PC-3 (cell line): ENCODE results near the gene SLC35D1. TPM values are rescaled to one million over a fixed set of nuclear protein-coding genes. Genes with fewer than 3 reads are reported as not detected.

Experiments used
- ATAC-seq: fragments of 200-7000 bp; cut with Tn5 transposase; 2 replicates; pipeline ENCODE4 v1.9.1; 2020; ENCODE audit warnings: mild to moderate bottlenecking, moderate library complexity
- BruUV-seq: library from RNA; stranded (reverse); fragments of 400-500 nt; replicated peaks from 2 replicates; lab custom pipeline; 2021; lab: Mats Ljungman, UMichigan
- CTCF ChIA-PET: fragments of 300-600 bp; sonication (Branson Sonifier 250); formaldehyde crosslinking; loops from one replicate; lab custom pipeline; 2022; ENCODE audit warnings: antibody characterized with exemption; lab: Charles Lee
- POLR2A ChIA-PET: fragments of 300-600 bp; sonication (Branson Sonifier 250); formaldehyde crosslinking; loops from one replicate; lab custom pipeline; 2022; ENCODE audit warnings: antibody characterized with exemption; ENCODE audit not compliant: unreplicated experiment; lab: Charles Lee
- DNase-seq: peaks from one replicate; pipeline ENCODE4 v3.0.0-alpha.2; 2015
- H2AFZ ChIP-seq: fragments of 300-600 bp; sonication (generic); 2 replicates; pipeline ENCODE4 v1.6.0; 2016; ENCODE audit warnings: antibody characterized with exemption, low read length
- H3F3A ChIP-seq: fragments of 300-600 bp; sonication (generic); one replicate; pipeline ENCODE4 v1.6.0; 2017; ENCODE audit warnings: antibody characterized with exemption, low read length, control low read depth, mild to moderate bottlenecking; ENCODE audit not compliant: unreplicated experiment
- H3K27ac ChIP-seq: fragments of 300-600 bp; sonication (generic); 2 replicates; pipeline ENCODE4 v1.5.1; 2016; ENCODE audit warnings: mild to moderate bottlenecking, low read length
- H3K27me3 ChIP-seq: fragments of 300-600 bp; sonication (generic); 2 replicates; pipeline ENCODE4 v1.6.1; 2016; ENCODE audit warnings: low read length, mixed read lengths
- H3K36me3 ChIP-seq: fragments of 300-600 bp; sonication (generic); 2 replicates; pipeline ENCODE4 v1.6.1; 2016; ENCODE audit warnings: low read depth, mixed run types, low read length, mixed read lengths
- H3K4me1 ChIP-seq: fragments of 300-600 bp; sonication (generic); 2 replicates; pipeline ENCODE4 v1.5.1; 2016; ENCODE audit warnings: low read length; ENCODE audit not compliant: insufficient read depth
- H3K4me2 ChIP-seq: fragments of 300-600 bp; sonication (generic); 2 replicates; pipeline ENCODE4 v1.6.0; 2016; ENCODE audit warnings: low read length
- H3K4me3 ChIP-seq: fragments of 300-600 bp; sonication (generic); 2 replicates; pipeline ENCODE4 v1.5.1; 2016; ENCODE audit warnings: mild to moderate bottlenecking, low read length, mixed read lengths
- H3K79me2 ChIP-seq: fragments of 300-600 bp; sonication (generic); 2 replicates; pipeline ENCODE4 v1.6.1; 2017; ENCODE audit warnings: low read length, mixed read lengths
- H3K9ac ChIP-seq: fragments of 300-600 bp; sonication (generic); 2 replicates; pipeline ENCODE4 v1.6.0; 2016; ENCODE audit warnings: mild to moderate bottlenecking, low read length
- H3K9me2 ChIP-seq: fragments of 300-600 bp; sonication (generic); replicated peaks from 2 replicates; pipeline ENCODE4 v1.6.1; 2016; ENCODE audit warnings: mixed run types, low read length, mixed read lengths
- H3K9me3 ChIP-seq: fragments of 300-600 bp; sonication (generic); 2 replicates; pipeline ENCODE4 v1.6.1; 2016; ENCODE audit warnings: low read length, mixed read lengths
- H4K20me1 ChIP-seq: fragments of 300-600 bp; sonication (generic); 2 replicates; pipeline ENCODE4 v1.6.1; 2016; ENCODE audit warnings: low read length, mixed read lengths
- EZH2 ChIP-seq: fragments of 300-600 bp; sonication (generic); IDR thresholded peaks from one replicate; pipeline ENCODE4 v1.6.1; 2017; ENCODE audit warnings: antibody characterized with exemption, mild to moderate bottlenecking, low read length; ENCODE audit not compliant: unreplicated experiment
- EZH2phosphoT487 ChIP-seq: fragments of 300-600 bp; sonication (generic); IDR thresholded peaks from 2 replicates; pipeline ENCODE4 v1.6.1; 2018; ENCODE audit warnings: mild to moderate bottlenecking, antibody characterized with exemption, low read length, borderline replicate concordance
- intact Hi-C: fragments of 100-400 bp; cut with micrococcal nuclease; formaldehyde crosslinking; loops from 2 replicates; pipeline ENCODE4 v1.9.0; 2023
- total RNA-seq: library from RNA; depleted of rRNA; stranded (reverse); fragments of >200 nt; gene quantifications from 2 replicates; pipeline ENCODE4 v1.2.3, GENCODE V29; 2014
- TF ChIP-seq, protein P1 (sequence below): fragments of 300-600 bp; sonication (generic); conservative IDR thresholded peaks from 2 replicates; pipeline ENCODE4 v1.5.1; 2017; ENCODE audit warnings: antibody characterized with exemption, low read depth, mild to moderate bottlenecking, low read length

SLC35D1 gene
- total RNA-seq, 1 experiment from 2014 or later: 6.1 TPM

GRCh38 chr1:67100833-67101232 lies 46.9 kb upstream of the SLC35D1 start:
- TF ChIP-seq, protein P1, sequence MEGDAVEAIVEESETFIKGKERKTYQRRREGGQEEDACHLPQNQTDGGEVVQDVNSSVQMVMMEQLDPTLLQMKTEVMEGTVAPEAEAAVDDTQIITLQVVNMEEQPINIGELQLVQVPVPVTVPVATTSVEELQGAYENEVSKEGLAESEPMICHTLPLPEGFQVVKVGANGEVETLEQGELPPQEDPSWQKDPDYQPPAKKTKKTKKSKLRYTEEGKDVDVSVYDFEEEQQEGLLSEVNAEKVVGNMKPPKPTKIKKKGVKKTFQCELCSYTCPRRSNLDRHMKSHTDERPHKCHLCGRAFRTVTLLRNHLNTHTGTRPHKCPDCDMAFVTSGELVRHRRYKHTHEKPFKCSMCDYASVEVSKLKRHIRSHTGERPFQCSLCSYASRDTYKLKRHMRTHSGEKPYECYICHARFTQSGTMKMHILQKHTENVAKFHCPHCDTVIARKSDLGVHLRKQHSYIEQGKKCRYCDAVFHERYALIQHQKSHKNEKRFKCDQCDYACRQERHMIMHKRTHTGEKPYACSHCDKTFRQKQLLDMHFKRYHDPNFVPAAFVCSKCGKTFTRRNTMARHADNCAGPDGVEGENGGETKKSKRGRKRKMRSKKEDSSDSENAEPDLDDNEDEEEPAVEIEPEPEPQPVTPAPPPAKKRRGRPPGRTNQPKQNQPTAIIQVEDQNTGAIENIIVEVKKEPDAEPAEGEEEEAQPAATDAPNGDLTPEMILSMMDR: no peak
- TF ChIP-seq EZH2 (no peak), EZH2phosphoT487 (no peak)
- no peak overlapping the region for H3K4me2 ChIP-seq
- H3K9ac ChIP-seq: no peak overlapping the region
- BruUV-seq: no TSS peak
- no peaks in the 10 kb centered on the region for H3K9me3 ChIP-seq
- H3K4me1 ChIP-seq: no peaks in the 10 kb centered on the region
- no peak overlapping the region for H3K27ac ChIP-seq
- no peaks in the 10 kb centered on the region for H3K79me2 ChIP-seq
- H3K4me3 ChIP-seq: no peak overlapping the region
- ATAC-seq (no peak), DNase-seq (no peak)
- no peak overlapping the region for H2AFZ ChIP-seq
- ChIA-PET CTCF (interaction anchor here (1.0 kb wide), 1 partner anchor 336 kb away, joined by 3 read pairs; no protein-coding TSS in a partner anchor), POLR2A (no interaction called here)
- H3K9me2 ChIP-seq: no peaks in the 10 kb centered on the region
- no peaks in the 10 kb centered on the region for H3F3A ChIP-seq
- no peaks in the 10 kb centered on the region for H3K36me3 ChIP-seq
- peaks cover 26% of the 10 kb centered on the region; the same call in 1 of the 2 replicates for H3K27me3 ChIP-seq
- no peaks in the 10 kb centered on the region for H4K20me1 ChIP-seq
- intact Hi-C loops: no loop called here

DNA sequence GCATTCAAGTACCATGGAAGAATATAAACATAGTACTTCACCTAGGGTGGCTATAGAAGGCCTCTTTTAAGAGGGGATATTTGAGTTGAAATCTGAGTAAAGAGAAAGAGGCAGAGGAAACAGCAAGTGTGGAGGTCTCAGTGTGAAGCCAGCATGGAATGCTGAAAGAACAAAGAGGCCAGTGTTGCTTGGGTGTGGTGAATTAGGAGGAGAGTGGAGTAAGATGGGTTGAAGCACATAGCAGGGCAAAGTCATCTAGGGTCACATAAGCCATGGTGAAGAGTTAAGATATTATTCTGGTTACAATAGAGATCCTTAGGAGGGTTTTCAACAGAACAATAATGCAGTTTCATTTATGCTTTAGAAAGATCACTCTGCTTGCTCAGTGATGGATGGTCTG lies 43.4 kb upstream of the SLC35D1 start:
- CTCF ChIA-PET: no interaction called here
- Histone ChIP-seq H3K4me3 (no peak overlapping the region), H3K79me2 (no peaks in the 10 kb centered on the region), H3K27ac (no peak overlapping the region), H4K20me1 (no peaks in the 10 kb centered on the region), H2AFZ (no peak overlapping the region), H3K9me2 (no peaks in the 10 kb centered on the region), H3K36me3 (no peaks in the 10 kb centered on the region), H3K4me2 (no peak overlapping the region), H3F3A (no peaks in the 10 kb centered on the region), H3K9ac (no peak overlapping the region), H3K27me3 (peaks cover 49% of the 10 kb centered on the region), H3K4me1 (no peaks in the 10 kb centered on the region), H3K9me3 (no peaks in the 10 kb centered on the region)
- no peak for TF ChIP-seq EZH2phosphoT487
- TF ChIP-seq, protein P1: no peak
- TF ChIP-seq EZH2: no peak
- no TSS peak for BruUV-seq
- no peak for DNase-seq
- POLR2A ChIA-PET: no interaction called here
- no peak for ATAC-seq
- intact Hi-C loops: no loop called here

- TF ChIP-seq EZH2: no peak
- no peak for TF ChIP-seq EZH2phosphoT487
- TF ChIP-seq, protein P1: no peak
- H3K4me2 ChIP-seq: no peak overlapping the region
- no peaks in the 10 kb centered on the region for H3K79me2 ChIP-seq
- H3K9me2 ChIP-seq: no peaks in the 10 kb centered on the region
- no TSS peak for BruUV-seq
- H3K4me3 ChIP-seq: no peak overlapping the region
- H2AFZ ChIP-seq: no peak overlapping the region
- no peak overlapping the region for H3K9ac ChIP-seq
- POLR2A ChIA-PET: no interaction called here
- no peaks in the 10 kb centered on the region for H3K36me3 ChIP-seq
- no peaks in the 10 kb centered on the region for H3F3A ChIP-seq
- H3K4me1 ChIP-seq: no peaks in the 10 kb centered on the region
- intact Hi-C loops: no loop called here
- DNase-seq (no peak), ATAC-seq (no peak)
- no peaks in the 10 kb centered on the region for H3K9me3 ChIP-seq
- H3K27me3 ChIP-seq: peaks cover 43% of the 10 kb centered on the region
- CTCF ChIA-PET: no interaction called here
- no peaks in the 10 kb centered on the region for H4K20me1 ChIP-seq
- H3K27ac ChIP-seq: no peak overlapping the region
Measured at GRCh38 chr1:67094191-67094590, 40.2 kb upstream of the SLC35D1 start.
